HEK293 (cell line): ENCODE data around the gene STIM1.
"Not testable (repeated sequence)": the region's sequence is repeated elsewhere in the genome, so short reads cannot be mapped to it uniquely, and the experiment has no call there.

Source experiments
- CTCF ChIA-PET: fragments of 350-600 bp; formaldehyde crosslinking; extraction: SDS; loops from one replicate; lab custom pipeline; 2021; ENCODE audit warnings: antibody characterized with exemption; lab: Yijun Ruan, JAX
- POLR2A ChIA-PET: fragments of 300-600 bp; formaldehyde crosslinking; extraction: SDS; loops from one replicate; lab custom pipeline; 2020; ENCODE audit warnings: antibody characterized with exemption, inconsistent platforms; lab: Yijun Ruan, JAX
- H3K27ac ChIP-seq: fragments of 200-500 bp; sonication (Bioruptor generic); 2 replicates; pipeline ENCODE4 v1.5.1; 2014; ENCODE audit warnings: low read depth, low read length, control low read depth, inconsistent platforms; ENCODE audit errors: extremely low read depth
- H3K36me3 ChIP-seq, 2 experiments: fragments of 200-500 bp in 1 of 2; sonication (Bioruptor generic) in 1 of 2; 1 replicate in 1 of 2; 2 replicates in 1 of 2; pipeline ENCODE4 v1.5.1; 2014 to 2017; ENCODE audit warnings: inconsistent platforms in 2 of 2, low read length in 2 of 2; ENCODE audit not compliant: control insufficient read depth in 2 of 2, insufficient read depth in 1 of 2
- H3K4me1 ChIP-seq: fragments of 200-500 bp; sonication (Bioruptor generic); 2 replicates; pipeline ENCODE4 v1.5.1; 2014; ENCODE audit warnings: mild to moderate bottlenecking, low read length, inconsistent platforms; ENCODE audit not compliant: control insufficient read depth, insufficient read depth
- H3K4me3 ChIP-seq: 2 replicates; pipeline ENCODE4 v1.5.1; 2011; ENCODE audit warnings: low read depth, mild to moderate bottlenecking, control low read depth, low read length, moderate library complexity
- H3K9me3 ChIP-seq: fragments of 200-500 bp; sonication (Bioruptor generic); 2 replicates; pipeline ENCODE4 v1.5.1; 2014; ENCODE audit warnings: low read depth, low read length, inconsistent platforms; ENCODE audit not compliant: control insufficient read depth, insufficient read depth
- AEBP2 ChIP-seq: fragments of 450-650 bp; formaldehyde crosslinking; IDR thresholded peaks from 2 replicates; pipeline ENCODE4 v1.5.1; 2016; ENCODE audit warnings: missing biosample characterization, missing genetic modification characterization, borderline replicate concordance
- HOXC10 ChIP-seq: sonication (generic); formaldehyde crosslinking; IDR thresholded peaks from 2 replicates; pipeline ENCODE4 v1.8.1; 2023; ENCODE audit warnings: mild to moderate bottlenecking, missing genetic modification reagents
- HOXD13 ChIP-seq: sonication (generic); formaldehyde crosslinking; IDR thresholded peaks from 2 replicates; pipeline ENCODE4 v1.8.0; 2022; ENCODE audit warnings: missing genetic modification reagents, borderline replicate concordance
- KLF9 ChIP-seq: fragments of 450-650 bp; formaldehyde crosslinking; IDR thresholded peaks from 2 replicates; pipeline ENCODE4 v1.5.1; 2016; ENCODE audit warnings: missing biosample characterization, missing genetic modification characterization, low read depth
- PATZ1 ChIP-seq: fragments of 450-650 bp; formaldehyde crosslinking; IDR thresholded peaks from 2 replicates; pipeline ENCODE4 v1.5.1; 2016; ENCODE audit warnings: missing biosample characterization, missing genetic modification characterization
- RBAK ChIP-seq: fragments of 450-650 bp; formaldehyde crosslinking; IDR thresholded peaks from 2 replicates; pipeline ENCODE4 v1.5.1; 2016; ENCODE audit warnings: missing biosample characterization, missing genetic modification characterization
- TRIM28 ChIP-seq: IDR thresholded peaks from 2 replicates; pipeline ENCODE4 v1.6.1; 2011; ENCODE audit warnings: low read length, control low read depth, borderline replicate concordance
- ZIC2 ChIP-seq: fragments of 450-650 bp; formaldehyde crosslinking; IDR thresholded peaks from 2 replicates; pipeline ENCODE4 v1.5.1; 2016; ENCODE audit warnings: missing biosample characterization, missing genetic modification characterization
- ZNF121 ChIP-seq: fragments of 450-650 bp; formaldehyde crosslinking; IDR thresholded peaks from 2 replicates; pipeline ENCODE4 v1.5.1; 2016; ENCODE audit warnings: missing biosample characterization, missing genetic modification characterization
- ZNF175 ChIP-seq: fragments of 450-650 bp; formaldehyde crosslinking; IDR thresholded peaks from 2 replicates; pipeline ENCODE4 v1.5.1; 2016; ENCODE audit warnings: missing biosample characterization, missing genetic modification characterization
- ZNF362 ChIP-seq: fragments of 450-650 bp; formaldehyde crosslinking; IDR thresholded peaks from 2 replicates; pipeline ENCODE4 v1.5.1; 2016; ENCODE audit warnings: missing biosample characterization, missing genetic modification characterization
- ZNF423 ChIP-seq: fragments of 450-650 bp; formaldehyde crosslinking; IDR thresholded peaks from 2 replicates; pipeline ENCODE4 v1.5.1; 2016; ENCODE audit warnings: missing biosample characterization, missing genetic modification characterization
- ZNF488 ChIP-seq: fragments of 450-650 bp; formaldehyde crosslinking; IDR thresholded peaks from 2 replicates; pipeline ENCODE4 v1.5.1; 2016; ENCODE audit warnings: missing biosample characterization, missing genetic modification characterization
- ZNF521 ChIP-seq: fragments of 450-650 bp; formaldehyde crosslinking; IDR thresholded peaks from 2 replicates; pipeline ENCODE4 v1.5.1; 2017; ENCODE audit warnings: missing biosample characterization, mild to moderate bottlenecking, missing genetic modification characterization
- ZNF585B ChIP-seq: fragments of 450-650 bp; formaldehyde crosslinking; IDR thresholded peaks from 2 replicates; pipeline ENCODE4 v1.5.1; 2016; ENCODE audit warnings: missing biosample characterization, missing genetic modification characterization
- ZNF624 ChIP-seq: fragments of 450-650 bp; formaldehyde crosslinking; IDR thresholded peaks from 2 replicates; pipeline ENCODE4 v1.5.1; 2017; ENCODE audit warnings: missing biosample characterization, missing genetic modification characterization
- ZNF629 ChIP-seq: fragments of 450-650 bp; formaldehyde crosslinking; IDR thresholded peaks from 2 replicates; pipeline ENCODE4 v1.5.1; 2017; ENCODE audit warnings: missing biosample characterization, missing genetic modification characterization
- ZNF639 ChIP-seq: fragments of 450-650 bp; formaldehyde crosslinking; IDR thresholded peaks from 2 replicates; pipeline ENCODE4 v1.5.1; 2016; ENCODE audit warnings: missing biosample characterization, missing genetic modification characterization
- ZNF692 ChIP-seq: fragments of 450-650 bp; formaldehyde crosslinking; IDR thresholded peaks from 2 replicates; pipeline ENCODE4 v1.5.1; 2016; ENCODE audit warnings: missing biosample characterization, missing genetic modification characterization
- ZNF768 ChIP-seq: fragments of 450-650 bp; formaldehyde crosslinking; IDR thresholded peaks from 2 replicates; pipeline ENCODE4 v1.5.1; 2018; ENCODE audit warnings: missing biosample characterization, mild to moderate bottlenecking, missing genetic modification characterization
- ZNF776 ChIP-seq: fragments of 450-650 bp; formaldehyde crosslinking; IDR thresholded peaks from 2 replicates; pipeline ENCODE4 v1.5.0; 2017; ENCODE audit warnings: missing biosample characterization, missing genetic modification characterization, borderline replicate concordance
- ZNF777 ChIP-seq: fragments of 450-650 bp; formaldehyde crosslinking; IDR thresholded peaks from 2 replicates; pipeline ENCODE4 v1.5.1; 2017; ENCODE audit warnings: missing biosample characterization, missing genetic modification characterization, borderline replicate concordance
- ZSCAN4 ChIP-seq: fragments of 450-650 bp; formaldehyde crosslinking; IDR thresholded peaks from 2 replicates; pipeline ENCODE4 v1.5.1; 2017; ENCODE audit warnings: missing biosample characterization, missing genetic modification characterization

The STIM1 gene

GRCh38 chr11:4008116-4008515, 152.7 kb downstream of the STIM1 start:
- no peaks in the 10 kb centered on the region for H3K4me1 ChIP-seq
- TF ChIP-seq ZNF777 (tag by site-specific recombination) (no peak), ZNF624 (no peak), HOXC10 (no peak), PATZ1 (tag by site-specific recombination) (no peak), RBAK (tag by site-specific recombination) (no peak), ZNF585B (tag by site-specific recombination) (no peak), ZNF768 (tag by site-specific recombination) (no peak), ZNF362 (tag by site-specific recombination) (no peak), KLF9 (tag by site-specific recombination) (no peak), ZNF175 (tag by site-specific recombination) (no peak), AEBP2 (tag by site-specific recombination) (no peak)
- H3K27ac ChIP-seq, result no peak overlapping the region
- no peaks in the 10 kb centered on the region for H3K36me3 ChIP-seq
- ChIA-PET POLR2A (no interaction called here), CTCF (no interaction called here)
- H3K9me3 ChIP-seq, result no peaks in the 10 kb centered on the region
- H3K4me3 ChIP-seq, result no peak overlapping the region

- H3K4me1 ChIP-seq, H3K9me3 ChIP-seq, H3K27ac ChIP-seq, POLR2A ChIA-PET, H3K36me3 ChIP-seq, H3K4me3 ChIP-seq: not testable (repeated sequence)
- 0 out of 2 replicates have a peak, but pooled peaks have one; percentile 12 for TF ChIP-seq TRIM28
- TF ChIP-seq ZIC2 (tag by site-specific recombination), result peak; percentile 36
- CTCF ChIA-PET, result interaction anchor here (0.9 to 1.4 kb wide), 3 partner anchors 25 to 161 kb away, joined by 3 to 5 read pairs (median 3); partner anchors contain the start of gene STIM1
These were observed 161.1 kb downstream of the STIM1 start for GRCh38 chr11:4016602-4017001.

- Histone ChIP-seq H3K9me3 (no peaks in the 10 kb centered on the region), H3K27ac (no peak overlapping the region), H3K36me3 (no peaks in the 10 kb centered on the region), H3K4me3 (no peak overlapping the region), H3K4me1 (no peaks in the 10 kb centered on the region)
- POLR2A ChIA-PET, result no interaction called here
- CTCF ChIA-PET, result interaction anchor here (0.9 to 1.2 kb wide), 3 partner anchors 25 to 162 kb away, joined by 3 to 4 read pairs (median 3); partner anchors contain the start of gene STIM1
- no peak for TF ChIP-seq ZNF624
- TF ChIP-seq ZNF639 (tag by site-specific recombination), result no peak
- no peak for TF ChIP-seq ZNF692 (tag by site-specific recombination)
- no peak for TF ChIP-seq ZSCAN4
- TF ChIP-seq ZNF488, result no peak
- no peak for TF ChIP-seq HOXD13 (CRISPR knock-in tag)
- TF ChIP-seq ZNF629, result no peak
- no peak for TF ChIP-seq ZNF521 (tag by site-specific recombination)
- no peak for TF ChIP-seq ZNF776 (tag by site-specific recombination)
- no peak for TF ChIP-seq ZNF121 (tag by site-specific recombination)
- no peak for TF ChIP-seq ZNF423 (tag by site-specific recombination)
These were observed 161.7 kb downstream of the STIM1 start for GRCh38 chr11:4017129-4017528.
